ENCODE results near the gene RFNG.

Gene RFNG

GRCh38 chr17:82064433-82065192 lies 13.0 kb upstream of the RFNG start:
- DNase-seq (ENCODE audit: extremely low read depth, insufficient read length): peak; percentile 13
- peaks cover 26% of the 10 kb centered on the region for H3K36me3 ChIP-seq (ENCODE audit: control insufficient read depth, insufficient read depth, low read length)
- TF ChIP-seq, protein P1, sequence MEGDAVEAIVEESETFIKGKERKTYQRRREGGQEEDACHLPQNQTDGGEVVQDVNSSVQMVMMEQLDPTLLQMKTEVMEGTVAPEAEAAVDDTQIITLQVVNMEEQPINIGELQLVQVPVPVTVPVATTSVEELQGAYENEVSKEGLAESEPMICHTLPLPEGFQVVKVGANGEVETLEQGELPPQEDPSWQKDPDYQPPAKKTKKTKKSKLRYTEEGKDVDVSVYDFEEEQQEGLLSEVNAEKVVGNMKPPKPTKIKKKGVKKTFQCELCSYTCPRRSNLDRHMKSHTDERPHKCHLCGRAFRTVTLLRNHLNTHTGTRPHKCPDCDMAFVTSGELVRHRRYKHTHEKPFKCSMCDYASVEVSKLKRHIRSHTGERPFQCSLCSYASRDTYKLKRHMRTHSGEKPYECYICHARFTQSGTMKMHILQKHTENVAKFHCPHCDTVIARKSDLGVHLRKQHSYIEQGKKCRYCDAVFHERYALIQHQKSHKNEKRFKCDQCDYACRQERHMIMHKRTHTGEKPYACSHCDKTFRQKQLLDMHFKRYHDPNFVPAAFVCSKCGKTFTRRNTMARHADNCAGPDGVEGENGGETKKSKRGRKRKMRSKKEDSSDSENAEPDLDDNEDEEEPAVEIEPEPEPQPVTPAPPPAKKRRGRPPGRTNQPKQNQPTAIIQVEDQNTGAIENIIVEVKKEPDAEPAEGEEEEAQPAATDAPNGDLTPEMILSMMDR (IDR thresholded peaks at IDR 0.05; ENCODE audit: insufficient read depth, low read length, poor library complexity, severe bottlenecking): no peak
- H3K27me3 ChIP-seq (replicated peaks; ENCODE audit: control insufficient read depth, insufficient read depth, low read length): no peaks in the 10 kb centered on the region
- peak overlapping the region; percentile 93 for H3K4me3 ChIP-seq (replicated peaks; ENCODE audit: low read depth, low read length)

GRCh38 chr17:82063424-82064415 lies 12.1 kb upstream of the RFNG start:
- TF ChIP-seq, protein P1 (IDR thresholded peaks at IDR 0.05; ENCODE audit: insufficient read depth, low read length, poor library complexity, severe bottlenecking): no peak
- Histone ChIP-seq H3K36me3 (ENCODE audit: control insufficient read depth, insufficient read depth, low read length) (peaks cover 29% of the 10 kb centered on the region), H3K27me3 (replicated peaks; ENCODE audit: control insufficient read depth, insufficient read depth, low read length) (no peaks in the 10 kb centered on the region), H3K4me3 (replicated peaks; ENCODE audit: low read depth, low read length) (peak overlapping the region; percentile 93; the same call in 1 of the 2 replicates)
- DNase-seq (ENCODE audit: extremely low read depth, insufficient read length): peak; percentile 6

DNA sequence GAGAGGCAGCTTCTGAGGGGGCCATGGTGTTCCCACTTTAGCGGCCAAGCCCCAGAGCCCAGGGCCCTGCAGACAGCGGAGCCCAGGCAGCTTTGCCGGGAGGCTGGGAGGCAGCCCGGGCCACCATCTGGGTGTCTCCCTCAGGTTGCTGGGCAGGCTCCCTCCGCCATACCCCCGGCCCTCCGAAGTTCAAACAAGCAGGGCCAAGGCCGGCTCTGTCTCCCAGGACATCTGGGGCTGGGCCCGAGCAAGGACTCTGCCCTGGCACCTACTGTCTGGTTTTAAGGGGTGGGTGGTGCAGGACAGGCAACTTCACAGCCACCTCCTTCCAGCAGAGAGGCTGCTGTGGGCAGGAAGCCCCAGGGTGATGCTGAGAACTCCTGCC lies 11.4 kb upstream of the RFNG start:
- DNase-seq (ENCODE audit: extremely low read depth, insufficient read length): no peak
- TF ChIP-seq, protein P1 (IDR thresholded peaks at IDR 0.05; ENCODE audit: insufficient read depth, low read length, poor library complexity, severe bottlenecking): no peak
- H3K4me3 ChIP-seq (replicated peaks; ENCODE audit: low read depth, low read length): no peak overlapping the region
- peaks cover 32% of the 10 kb centered on the region for H3K36me3 ChIP-seq (ENCODE audit: control insufficient read depth, insufficient read depth, low read length)
- no peaks in the 10 kb centered on the region for H3K27me3 ChIP-seq (replicated peaks; ENCODE audit: control insufficient read depth, insufficient read depth, low read length)

- Histone ChIP-seq H3K4me3 (replicated peaks; ENCODE audit: low read depth, low read length) (no peak overlapping the region), H3K27me3 (replicated peaks; ENCODE audit: control insufficient read depth, insufficient read depth, low read length) (no peaks in the 10 kb centered on the region), H3K36me3 (ENCODE audit: control insufficient read depth, insufficient read depth, low read length) (peaks cover 33% of the 10 kb centered on the region)
- DNase-seq (ENCODE audit: extremely low read depth, insufficient read length): peak; percentile 9
- TF ChIP-seq, protein P1 (IDR thresholded peaks at IDR 0.05; ENCODE audit: insufficient read depth, low read length, poor library complexity, severe bottlenecking): no peak
These were observed 10.7 kb upstream of the RFNG start for GRCh38 chr17:82062076-82062983.

Measured in GM06990 (cell line).